Omental fat pad (tissue), 4 donors: ENCODE data around the gene ISLR2. TPM values are rescaled to one million over a fixed set of nuclear protein-coding genes. Genes with fewer than 3 reads are reported as not detected.

ENCODE experiments used
- ATAC-seq: fragments of 150-250 bp; one replicate; pipeline ENCODE4 v1.9.1; 2016; ENCODE audit warnings: mild to moderate bottlenecking, moderate library complexity; ENCODE audit not compliant: low FRiP score
- DNase-seq: peaks from one replicate; pipeline ENCODE4 v3.0.0-alpha.2; 2019; ENCODE audit warnings: low spot score
- CTCF ChIP-seq, 3 donors: fragments of 450-650 bp; IDR thresholded peaks; one replicate each; pipeline ENCODE4 v1.5.1; 2016 to 2017; ENCODE audit warnings: antibody characterized with exemption in 3 of 3, mild to moderate bottlenecking in 3 of 3, moderate library complexity in 2 of 3
- total RNA-seq, 4 donors: library from RNA; depleted of rRNA; stranded (reverse); fragments of >200 nt; gene quantifications; one replicate each; pipeline ENCODE4 v1.1.0, GENCODE V29; 2016

ISLR2 gene
- total RNA-seq, 4 donors from 2014 or later, result 0.69 to 4.7 (median 1.1) TPM; not detected in 1

- no peak for TF ChIP-seq CTCF (IDR thresholded peaks at IDR 0.05)
- no peak for DNase-seq
- ATAC-seq, result no peak
Observed at GRCh38 chr15:74124759-74125158, 5.6 kb upstream of the ISLR2 start.

GRCh38 chr15:74127255-74127953 is 3.0 kb upstream of the ISLR2 start:
- peak in 2 of 3 donors; percentile 82 to 96 for TF ChIP-seq CTCF (IDR thresholded peaks at IDR 0.05)
- ATAC-seq, result peak; percentile 82
- peak; percentile 90 for DNase-seq

GRCh38 chr15:74127954-74128784 is 2.2 kb upstream of the ISLR2 start:
- no peak for DNase-seq
- no peak for ATAC-seq
- TF ChIP-seq CTCF (IDR thresholded peaks at IDR 0.05), result no peak

- ATAC-seq (no peak), DNase-seq (no peak)
- no peak for TF ChIP-seq CTCF (IDR thresholded peaks at IDR 0.05)
Observed at GRCh38 chr15:74128785-74129585, 1.4 kb upstream of the ISLR2 start.

- DNase-seq (no peak), ATAC-seq (no peak)
- no peak for TF ChIP-seq CTCF (IDR thresholded peaks at IDR 0.05)
Observed at GRCh38 chr15:74129586-74130154, 716 bp upstream of the ISLR2 start.

GRCh38 chr15:74130849-74131627 is 652 bp downstream of the ISLR2 start:
- TF ChIP-seq CTCF (IDR thresholded peaks at IDR 0.05), result no peak
- no peak for ATAC-seq
- no peak for DNase-seq
